ENCODE data around the gene KLHL15.
"Not testable (repeated sequence)": the region's sequence is repeated elsewhere in the genome, so short reads cannot be mapped to it uniquely, and the experiment has no call there.

Gene KLHL15

DNA sequence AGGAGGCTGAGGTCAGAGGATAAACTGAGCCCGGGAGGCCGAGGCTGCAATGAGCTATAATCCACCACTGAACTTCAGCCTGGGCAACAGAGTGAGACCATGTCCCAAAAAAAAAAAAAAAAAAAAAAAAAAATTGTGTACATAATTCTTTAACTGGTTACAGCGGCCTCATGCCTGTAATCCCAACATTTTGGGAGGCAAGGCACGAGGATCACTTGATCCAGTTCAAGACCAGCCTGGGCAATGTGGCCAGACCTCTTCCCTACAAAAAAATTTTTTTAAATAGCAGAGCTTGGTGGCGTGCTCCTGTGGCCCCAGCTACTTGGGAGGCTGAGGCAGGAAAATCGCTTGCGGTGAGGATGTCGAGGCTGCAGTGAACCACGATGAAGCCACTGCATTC is 9.3 kb downstream of the KLHL15 start:
- no peak for DNase-seq

DNA sequence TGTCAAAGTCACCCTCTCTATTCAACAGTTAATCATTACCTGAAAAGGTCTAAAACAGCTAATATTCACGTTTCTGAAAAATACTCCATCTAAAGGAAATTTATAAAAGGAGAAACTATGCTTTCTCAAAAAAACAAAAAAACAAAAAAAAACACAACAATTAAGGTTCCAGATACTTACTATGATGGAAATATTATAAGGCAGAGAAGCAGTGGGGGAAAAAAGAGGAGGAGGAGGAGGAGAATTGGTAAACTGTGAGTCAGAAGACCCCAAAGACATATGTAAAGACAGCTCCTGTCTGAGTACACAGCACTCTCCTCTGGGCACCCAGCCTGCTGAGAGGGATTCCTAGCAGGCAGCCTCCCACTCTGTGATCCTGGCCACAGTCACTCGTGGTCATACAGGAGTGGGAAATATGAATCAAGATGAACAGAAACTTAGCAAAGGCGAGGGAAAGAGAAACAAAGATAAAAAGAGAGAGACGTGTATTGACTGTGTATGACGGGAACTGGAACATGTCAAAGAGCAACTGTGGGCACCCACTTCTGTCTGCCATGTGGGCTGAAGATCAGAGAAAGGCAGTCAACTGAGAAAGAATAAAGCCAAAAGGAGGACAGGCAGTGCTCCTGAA is 12.5 kb downstream of the KLHL15 start:
- no peak for DNase-seq

- no peak for DNase-seq
Observed at GRCh38 chrX:24012266-24012665, 14.7 kb downstream of the KLHL15 start.

DNA sequence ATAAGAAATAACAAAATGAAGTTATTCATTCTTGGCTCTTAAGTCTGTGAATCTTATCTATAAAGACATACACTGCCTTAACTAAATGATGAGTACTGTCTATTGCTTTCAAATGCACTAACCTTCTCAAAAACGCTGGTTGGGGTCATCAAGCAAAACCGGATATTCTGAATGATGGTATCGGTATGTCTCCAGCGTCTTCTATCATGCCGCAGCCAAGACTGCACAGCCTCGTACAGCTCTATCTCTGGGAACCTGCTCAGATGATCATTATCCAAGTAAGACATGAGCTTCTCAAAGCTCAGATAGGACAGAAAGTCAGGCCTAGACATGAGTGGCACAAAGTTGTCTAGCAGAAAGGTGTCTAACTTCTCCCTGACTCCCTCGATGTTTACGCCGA is 21.1 kb downstream of the KLHL15 start:
- DNase-seq, result no peak

GRCh38 chrX:24005028-24005427 is 22.0 kb downstream of the KLHL15 start:
- no peak for DNase-seq

DNA sequence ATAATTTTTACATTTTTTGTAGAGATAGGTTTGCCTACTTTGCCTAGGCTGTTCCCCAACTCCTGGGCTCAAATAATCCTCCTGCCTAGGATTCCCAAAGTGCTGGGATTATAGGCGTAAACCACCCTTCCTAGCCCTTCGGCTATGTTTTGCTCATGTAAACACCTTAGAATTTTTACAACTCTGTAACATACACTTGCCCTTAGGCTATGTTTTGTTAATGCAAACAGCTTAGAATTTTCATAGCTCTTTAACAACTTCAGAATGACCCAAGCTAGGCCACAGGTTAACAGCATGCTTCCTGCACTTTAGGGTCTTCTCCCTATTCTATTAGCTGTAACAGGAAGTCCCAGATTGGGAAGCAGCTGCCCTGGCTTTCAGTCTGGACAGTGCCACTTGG is 24.2 kb downstream of the KLHL15 start:
- DNase-seq, result no peak

- no peak for DNase-seq
Observed at GRCh38 chrX:24002167-24002566, 24.8 kb downstream of the KLHL15 start.

DNA sequence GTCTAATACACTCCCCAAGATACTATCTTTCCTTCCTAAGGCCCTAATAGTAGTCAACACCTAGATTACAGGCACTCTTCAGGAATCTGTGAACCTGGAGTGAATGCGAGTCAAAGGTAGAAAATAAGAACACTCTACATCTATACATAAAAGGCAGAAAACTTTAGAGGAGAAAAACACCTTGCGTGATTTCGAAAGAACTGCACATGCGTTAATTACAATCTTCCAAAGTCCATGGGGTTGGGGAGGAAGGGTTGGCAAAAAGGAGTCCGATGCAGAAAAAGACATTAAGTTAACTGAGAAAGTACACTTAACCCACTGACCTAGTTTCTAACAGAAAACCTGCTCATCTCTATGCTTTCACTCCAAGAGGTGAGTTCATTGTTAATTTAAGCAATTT is 27.3 kb downstream of the KLHL15 start:
- no peak for DNase-seq

- DNase-seq, result no peak
Observed at GRCh38 chrX:23993012-23993633, 33.9 kb downstream of the KLHL15 start.

GRCh38 chrX:23992431-23992830 is 34.6 kb downstream of the KLHL15 start:
- DNase-seq, result no peak

DNA sequence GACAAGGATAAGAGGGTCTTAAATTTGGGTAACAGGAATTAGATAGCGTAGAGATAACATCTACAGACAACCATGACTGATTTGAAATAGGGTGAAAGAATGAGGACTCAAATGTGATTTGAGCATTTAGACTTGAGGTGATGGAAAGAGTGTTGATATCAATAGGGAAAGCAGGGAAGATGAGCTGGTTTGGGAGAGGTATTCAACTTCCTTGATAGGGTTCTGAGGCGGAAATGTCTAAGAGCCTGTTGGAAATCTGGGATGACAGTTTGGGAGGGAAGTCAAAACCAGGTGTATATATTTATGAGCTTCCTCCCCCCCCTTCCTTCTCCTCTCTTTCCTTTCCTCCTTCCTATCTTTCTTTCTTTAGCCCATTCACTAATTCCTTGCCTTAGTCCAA is 36.5 kb downstream of the KLHL15 start:
- no peak for DNase-seq

DNA sequence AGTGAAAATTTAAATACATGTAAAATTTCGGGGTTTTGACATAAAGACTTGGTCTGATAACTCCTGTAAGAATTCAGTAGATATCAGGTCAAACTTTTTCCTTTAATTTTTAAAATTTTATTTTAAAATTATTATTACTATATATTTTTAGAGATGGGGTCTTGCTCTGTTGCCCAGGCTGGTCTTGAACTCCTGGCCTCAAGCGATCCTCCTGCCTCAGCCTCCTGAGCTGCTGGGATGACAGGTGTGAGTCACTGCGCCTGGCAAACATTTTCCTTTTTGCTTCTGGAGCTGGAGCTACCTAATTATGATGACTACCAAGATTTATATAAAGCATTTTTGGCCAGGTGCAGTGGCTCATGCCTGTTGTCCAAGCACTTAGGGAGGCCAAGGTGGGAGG is 37.3 kb downstream of the KLHL15 start:
- DNase-seq, result no peak

DNA sequence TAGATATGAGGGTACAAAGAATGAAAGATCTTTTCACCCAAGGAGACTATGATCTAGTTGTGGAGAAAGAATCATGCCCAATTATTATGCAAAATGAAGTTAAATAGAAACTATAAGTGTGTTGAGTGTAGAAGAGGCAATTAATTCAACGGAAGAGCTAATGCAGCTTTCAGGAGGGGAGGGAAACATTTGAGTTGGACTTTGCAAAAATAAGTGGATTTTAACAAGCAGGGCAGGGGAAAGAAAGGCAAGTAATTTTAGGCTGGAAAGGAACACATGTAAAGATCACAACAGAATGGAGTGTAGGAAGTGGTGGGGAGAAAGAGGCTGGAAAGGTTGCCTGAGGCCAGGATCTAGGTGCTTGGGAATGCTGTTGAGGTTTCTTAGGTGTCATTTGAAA is 44.1 kb downstream of the KLHL15 start:
- DNase-seq, result no peak

- DNase-seq, result no peak
Observed at GRCh38 chrX:23981711-23982110, 45.3 kb downstream of the KLHL15 start.

- no peak for DNase-seq
Observed at GRCh38 chrX:23981222-23981621, 45.8 kb downstream of the KLHL15 start.

- no peak for DNase-seq
Observed at GRCh38 chrX:23980011-23980441, 47.0 kb downstream of the KLHL15 start.

- DNase-seq, result no peak
Observed at GRCh38 chrX:23978491-23978890, 48.5 kb downstream of the KLHL15 start.

GRCh38 chrX:23965630-23966029 is 61.4 kb downstream of the KLHL15 start:
- not testable (repeated sequence) for DNase-seq

- no peak for DNase-seq
Observed at GRCh38 chrX:23964191-23964590, 62.8 kb downstream of the KLHL15 start.

DNA sequence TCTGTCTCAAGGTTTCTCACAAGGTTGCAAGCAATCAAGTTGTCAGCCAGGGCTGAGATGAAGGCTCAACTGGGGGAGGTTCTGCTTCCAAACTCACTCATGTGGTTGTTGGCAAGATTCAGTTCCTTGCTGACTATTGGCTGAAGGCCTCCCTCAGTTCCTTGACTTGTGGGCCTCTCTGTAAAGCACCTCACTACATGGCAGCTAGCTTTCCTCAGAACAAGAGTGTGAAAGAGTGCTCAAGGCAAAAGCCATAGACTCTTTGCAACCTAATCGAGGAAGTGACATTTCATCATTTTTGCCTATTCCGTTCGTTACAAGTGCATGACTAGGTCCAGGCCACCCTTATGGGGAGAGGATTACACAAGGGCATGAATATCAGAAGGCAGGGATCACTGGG is 67.2 kb downstream of the KLHL15 start:
- no peak for DNase-seq

GRCh38 chrX:23954396-23954795 is 72.6 kb downstream of the KLHL15 start:
- DNase-seq, result no peak

- no peak for DNase-seq
Observed at GRCh38 chrX:23953908-23954269, 73.1 kb downstream of the KLHL15 start.

- DNase-seq, result no peak
Observed at GRCh38 chrX:23952984-23953907, 73.7 kb downstream of the KLHL15 start.

GRCh38 chrX:23952391-23952790 is 74.6 kb downstream of the KLHL15 start:
- DNase-seq, result no peak

Measured in NCI-H524 treated with DMSO at 0.1 percent for 48 hours (cell line).